ENCODE results near the gene S100A6. TPM values are rescaled to one million over a fixed set of nuclear protein-coding genes. Genes with fewer than 3 reads are reported as not detected.

The S100A6 gene
- total RNA-seq, 1 donor from 2014 or later = 201 TPM

DNA sequence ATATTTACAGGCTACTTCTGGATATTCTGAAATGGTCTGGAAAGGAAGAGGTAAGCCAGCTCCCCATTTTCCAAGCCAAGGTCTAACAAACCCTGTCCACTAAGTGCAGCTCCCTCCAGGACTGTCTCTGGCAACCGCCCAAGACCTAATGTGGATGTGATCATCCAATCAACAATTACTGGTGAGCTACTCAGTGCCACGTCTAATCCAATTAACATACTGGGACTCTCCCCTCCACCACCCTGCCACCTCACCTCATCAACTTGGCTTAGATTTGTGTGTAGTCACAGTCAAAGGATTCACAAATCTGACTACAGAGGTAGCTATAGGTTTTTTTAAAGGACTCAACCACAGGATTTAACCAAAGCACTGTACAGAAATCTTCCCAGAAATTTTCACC, 49.9 kb downstream of the S100A6 start:
- DNase-seq (no peak), ATAC-seq (no peak)
- intact Hi-C loops (cut with micrococcal nuclease) = no loop called here

Other genes with a start within 250 kb of the S100A6 start
- gene PGLYRP3, start 223.0 kb downstream of the S100A6 start, total RNA-seq = not detected
- not detected for gene PGLYRP4, start 187.2 kb downstream of the S100A6 start, total RNA-seq
- 87.0 TPM for gene S100A9, start 178.1 kb downstream of the S100A6 start, total RNA-seq
- gene S100A12, start 160.4 kb downstream of the S100A6 start, total RNA-seq = 3.5 TPM
- 40.7 TPM for gene S100A8, start 144.9 kb downstream of the S100A6 start, total RNA-seq
- not detected for gene S100A7A, start 119.5 kb downstream of the S100A6 start, total RNA-seq
- gene S100A7, start 75.3 kb downstream of the S100A6 start, total RNA-seq = not detected
- gene S100A5, start 4.9 kb upstream of the S100A6 start, total RNA-seq = not detected
- 114 TPM for gene S100A4, start 9.8 kb upstream of the S100A6 start, total RNA-seq
- 0.79 TPM for gene S100A3, start 13.3 kb upstream of the S100A6 start, total RNA-seq
- 1.9 TPM for gene S100A2, start 29.9 kb upstream of the S100A6 start, total RNA-seq
- 42.2 TPM for gene S100A16, start 77.1 kb upstream of the S100A6 start, total RNA-seq
- 5.7 TPM for gene S100A14, start 80.3 kb upstream of the S100A6 start, total RNA-seq
- 124 TPM for gene S100A13, start 91.5 kb upstream of the S100A6 start, total RNA-seq
- 2,048 TPM for gene S100A1, start 92.4 kb upstream of the S100A6 start, total RNA-seq
- gene CHTOP, start 98.1 kb upstream of the S100A6 start, total RNA-seq = 73.3 TPM
- gene SNAPIN, start 122.7 kb upstream of the S100A6 start, total RNA-seq = 60.1 TPM
- 56.9 TPM for gene ILF2, start 135.0 kb upstream of the S100A6 start, total RNA-seq
- 10.5 TPM for gene NPR1, start 142.7 kb upstream of the S100A6 start, total RNA-seq
- gene INTS3, start 192.1 kb upstream of the S100A6 start, total RNA-seq = 35.5 TPM
- 9.8 TPM for gene SLC27A3, start 239.4 kb upstream of the S100A6 start, total RNA-seq

Data from left ventricle myocardium superior (tissue), 1 donor.